ENCODE measurements around the gene DHRSX. TPM values are rescaled to one million over a fixed set of nuclear protein-coding genes. Genes with fewer than 3 reads are reported as not detected.
"Not testable (repeated sequence)": the region's sequence is repeated elsewhere in the genome, so short reads cannot be mapped to it uniquely, and the experiment has no call there.

Gene DHRSX
- total RNA-seq, 2 experiments from 2014 or later, result 15.5 to 16.1 TPM

GRCh38 chrX:2536141-2536540, 35.4 kb upstream of the DHRSX start:
- H3K4me3 Mint-ChIP-seq, result no peak overlapping the region
- no peaks in the 10 kb centered on the region for H3K4me1 Mint-ChIP-seq
- POLR2A ChIA-PET, result no interaction called here
- peaks cover 3% of the 10 kb centered on the region for H3K27me3 Mint-ChIP-seq
- peaks cover 2% of the 10 kb centered on the region for H3K9me3 Mint-ChIP-seq
- no peak overlapping the region for H3K27ac Mint-ChIP-seq
- no peak for DNase-seq
- no peaks in the 10 kb centered on the region for H3K36me3 Mint-ChIP-seq (ENCODE audit: low read depth)
- CTCF ChIA-PET, result no interaction called here

- CTCF ChIA-PET; H3K27ac Mint-ChIP-seq; H3K27me3 Mint-ChIP-seq; H3K4me3 Mint-ChIP-seq; H3K4me1 Mint-ChIP-seq; POLR2A ChIA-PET; DNase-seq; H3K36me3 Mint-ChIP-seq (ENCODE audit: low read depth); H3K9me3 Mint-ChIP-seq: not testable (repeated sequence)
Measured at GRCh38 chrX:2534261-2535021, 33.7 kb upstream of the DHRSX start.

GRCh38 chrX:2533424-2533823, 32.6 kb upstream of the DHRSX start:
- no peaks in the 10 kb centered on the region for H3K36me3 Mint-ChIP-seq (ENCODE audit: low read depth)
- peaks cover 3% of the 10 kb centered on the region for H3K27me3 Mint-ChIP-seq

GRCh38 chrX:2526390-2526789, 25.6 kb upstream of the DHRSX start:
- Mint-ChIP-seq H3K4me1 (no peaks in the 10 kb centered on the region), H3K36me3 (ENCODE audit: low read depth) (no peaks in the 10 kb centered on the region), H3K4me3 (no peak overlapping the region), H3K9me3 (no peaks in the 10 kb centered on the region), H3K27me3 (no peaks in the 10 kb centered on the region), H3K27ac (no peak overlapping the region)
- DNase-seq, result no peak
- POLR2A ChIA-PET, result no interaction called here
- CTCF ChIA-PET, result no interaction called here

More at GRCh38 chrX:2533424-2533823, 32.6 kb upstream of the DHRSX start:
- DNase-seq, result no peak
- ChIA-PET POLR2A (no interaction called here), CTCF (no interaction called here)
- Mint-ChIP-seq H3K4me1 (no peaks in the 10 kb centered on the region), H3K27ac (no peak overlapping the region), H3K9me3 (peaks cover 2% of the 10 kb centered on the region), H3K4me3 (no peak overlapping the region)

GRCh38 chrX:2523911-2524310, 23.1 kb upstream of the DHRSX start:
- H3K4me3 Mint-ChIP-seq, result no peak overlapping the region
- no peaks in the 10 kb centered on the region for H3K9me3 Mint-ChIP-seq
- ChIA-PET POLR2A (no interaction called here), CTCF (no interaction called here)
- H3K4me1 Mint-ChIP-seq, result no peaks in the 10 kb centered on the region
- H3K27ac Mint-ChIP-seq, result no peak overlapping the region
- no peaks in the 10 kb centered on the region for H3K27me3 Mint-ChIP-seq
- H3K36me3 Mint-ChIP-seq (ENCODE audit: low read depth), result no peaks in the 10 kb centered on the region
- no peak for DNase-seq

GRCh38 chrX:2521927-2522386, 21.2 kb upstream of the DHRSX start:
- no peak for DNase-seq
- H3K27ac Mint-ChIP-seq, result no peak overlapping the region
- ChIA-PET POLR2A (no interaction called here), CTCF (no interaction called here)
- no peaks in the 10 kb centered on the region for H3K9me3 Mint-ChIP-seq
- H3K4me1 Mint-ChIP-seq, result peaks cover 5% of the 10 kb centered on the region
- H3K27me3 Mint-ChIP-seq, result no peaks in the 10 kb centered on the region
- H3K36me3 Mint-ChIP-seq (ENCODE audit: low read depth), result no peaks in the 10 kb centered on the region
- H3K4me3 Mint-ChIP-seq, result no peak overlapping the region

GRCh38 chrX:2521092-2521926, 20.5 kb upstream of the DHRSX start:
- H3K4me1 Mint-ChIP-seq, result peaks cover 7% of the 10 kb centered on the region
- no peak overlapping the region for H3K4me3 Mint-ChIP-seq
- CTCF ChIA-PET, result no interaction called here
- H3K36me3 Mint-ChIP-seq (ENCODE audit: low read depth), result no peaks in the 10 kb centered on the region
- no peak overlapping the region for H3K27ac Mint-ChIP-seq
- POLR2A ChIA-PET, result no interaction called here
- H3K27me3 Mint-ChIP-seq, result no peaks in the 10 kb centered on the region
- no peaks in the 10 kb centered on the region for H3K9me3 Mint-ChIP-seq
- DNase-seq, result no peak

- H3K27ac Mint-ChIP-seq, result no peak overlapping the region
- ChIA-PET POLR2A (no interaction called here), CTCF (no interaction called here)
- H3K27me3 Mint-ChIP-seq, result no peaks in the 10 kb centered on the region
- H3K4me3 Mint-ChIP-seq, result no peak overlapping the region
- peaks cover 7% of the 10 kb centered on the region for H3K4me1 Mint-ChIP-seq
- no peak for DNase-seq
- no peaks in the 10 kb centered on the region for H3K9me3 Mint-ChIP-seq
- no peaks in the 10 kb centered on the region for H3K36me3 Mint-ChIP-seq (ENCODE audit: low read depth)
Measured at GRCh38 chrX:2520539-2520938, 19.8 kb upstream of the DHRSX start.

GRCh38 chrX:2519638-2520037, 18.9 kb upstream of the DHRSX start:
- CTCF ChIA-PET; H3K27me3 Mint-ChIP-seq; H3K4me3 Mint-ChIP-seq; H3K36me3 Mint-ChIP-seq (ENCODE audit: low read depth); H3K4me1 Mint-ChIP-seq; POLR2A ChIA-PET; H3K9me3 Mint-ChIP-seq; H3K27ac Mint-ChIP-seq; DNase-seq: not testable (repeated sequence)

GRCh38 chrX:2517055-2517454, 16.3 kb upstream of the DHRSX start:
- no peak overlapping the region for H3K27ac Mint-ChIP-seq
- no peak overlapping the region for H3K4me3 Mint-ChIP-seq
- H3K4me1 Mint-ChIP-seq, result peaks cover 7% of the 10 kb centered on the region
- H3K9me3 Mint-ChIP-seq, result no peaks in the 10 kb centered on the region
- no peaks in the 10 kb centered on the region for H3K36me3 Mint-ChIP-seq (ENCODE audit: low read depth)
- CTCF ChIA-PET, result no interaction called here
- no peak for DNase-seq
- no peaks in the 10 kb centered on the region for H3K27me3 Mint-ChIP-seq
- POLR2A ChIA-PET, result no interaction called here

- H3K27ac Mint-ChIP-seq, result no peak overlapping the region
- ChIA-PET POLR2A (no interaction called here), CTCF (no interaction called here)
- H3K9me3 Mint-ChIP-seq, result no peaks in the 10 kb centered on the region
- H3K27me3 Mint-ChIP-seq, result no peaks in the 10 kb centered on the region
- H3K4me1 Mint-ChIP-seq, result peaks cover 7% of the 10 kb centered on the region
- no peak overlapping the region for H3K4me3 Mint-ChIP-seq
- no peak for DNase-seq
- H3K36me3 Mint-ChIP-seq (ENCODE audit: low read depth), result no peaks in the 10 kb centered on the region
Measured at GRCh38 chrX:2516623-2517022, 15.8 kb upstream of the DHRSX start.

GRCh38 chrX:2514131-2514530, 13.4 kb upstream of the DHRSX start:
- Mint-ChIP-seq H3K4me1 (peaks cover 7% of the 10 kb centered on the region), H3K9me3 (no peaks in the 10 kb centered on the region), H3K4me3 (no peak overlapping the region), H3K36me3 (ENCODE audit: low read depth) (no peaks in the 10 kb centered on the region), H3K27ac (no peak overlapping the region), H3K27me3 (no peaks in the 10 kb centered on the region)
- DNase-seq, result no peak
- CTCF ChIA-PET, result no interaction called here
- POLR2A ChIA-PET, result no interaction called here

- no peaks in the 10 kb centered on the region for H3K36me3 Mint-ChIP-seq (ENCODE audit: low read depth)
- H3K27me3 Mint-ChIP-seq, result no peaks in the 10 kb centered on the region
- POLR2A ChIA-PET, result no interaction called here
- no peak for DNase-seq
- no peak overlapping the region for H3K27ac Mint-ChIP-seq
- no peak overlapping the region for H3K4me3 Mint-ChIP-seq
- H3K4me1 Mint-ChIP-seq, result peaks cover 11% of the 10 kb centered on the region
- CTCF ChIA-PET, result no interaction called here
- H3K9me3 Mint-ChIP-seq, result no peaks in the 10 kb centered on the region
Measured at GRCh38 chrX:2513121-2513664, 12.4 kb upstream of the DHRSX start.
